AML-193 (cell line): ENCODE measurements around the gene TIGIT.
A peak's percentile ranks its signal among the peaks of the same experiment; 100 is the strongest.
"Not testable (repeated sequence)": the region's sequence is repeated elsewhere in the genome, so short reads cannot be mapped to it uniquely, and the experiment has no call there.

ENCODE experiments used
- DNase-seq, 2 experiments: peaks; one replicate each; lab custom pipeline; 2025; lab: John Stamatoyannopoulos, UW

Gene TIGIT

DNA sequence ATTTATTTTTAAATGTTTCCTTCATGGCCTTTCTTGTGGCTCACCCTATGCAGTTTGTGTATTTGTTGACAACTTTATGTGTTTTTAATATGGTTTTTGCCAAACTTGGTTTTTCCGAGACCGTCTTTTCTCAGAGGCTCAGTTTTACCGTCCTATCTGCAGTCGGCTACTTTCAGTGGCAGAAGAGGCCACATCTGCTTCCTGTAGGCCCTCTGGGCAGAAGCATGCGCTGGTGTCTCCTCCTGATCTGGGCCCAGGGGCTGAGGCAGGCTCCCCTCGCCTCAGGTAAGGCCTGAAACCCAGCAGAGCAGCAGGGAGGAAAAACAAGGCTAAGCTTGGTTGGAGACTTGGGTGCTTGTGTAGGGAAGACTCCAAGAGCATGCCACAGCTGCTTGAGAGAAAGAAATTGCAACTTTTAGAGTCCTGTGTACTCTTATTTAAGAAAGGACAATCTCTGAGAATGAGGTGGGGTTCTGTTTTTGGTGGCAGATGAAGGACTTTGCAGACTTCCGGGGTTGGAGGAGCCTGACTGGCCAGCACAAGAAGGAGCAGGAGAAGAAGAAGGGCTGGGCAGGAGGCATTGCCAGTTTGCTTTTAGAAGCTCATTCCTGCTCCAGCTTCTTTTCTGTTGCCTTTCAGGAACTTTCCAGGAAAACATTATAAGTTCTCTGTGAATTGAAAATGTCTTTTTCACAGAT lies at the start of gene TIGIT:
Gene TIGIT (plus strand): TSS at position 191 of the 698 bp plus-strand sequence. CDS start 34 bp downstream, at position 225.
- DNase-seq, result no peak

DNA sequence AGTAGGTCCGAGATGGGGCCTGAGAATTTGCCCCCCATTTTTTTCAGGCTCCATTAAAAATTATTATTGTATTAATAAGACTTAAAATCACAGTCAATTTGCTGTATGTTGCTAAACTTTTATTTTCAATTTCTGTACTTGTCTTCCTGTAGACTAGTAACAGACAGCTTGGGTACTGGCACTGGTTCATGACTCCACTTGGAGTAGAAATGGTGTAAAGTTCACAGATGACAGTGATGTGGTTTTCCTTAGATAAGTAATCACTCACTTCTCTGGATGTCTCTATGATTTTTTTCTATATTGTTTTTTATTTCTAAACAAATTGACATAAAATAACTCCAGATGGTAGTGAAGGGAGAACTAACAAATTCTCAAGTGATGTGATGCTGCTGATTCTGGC lies 40.9 kb upstream of the TIGIT start:
- no peak for DNase-seq

DNA sequence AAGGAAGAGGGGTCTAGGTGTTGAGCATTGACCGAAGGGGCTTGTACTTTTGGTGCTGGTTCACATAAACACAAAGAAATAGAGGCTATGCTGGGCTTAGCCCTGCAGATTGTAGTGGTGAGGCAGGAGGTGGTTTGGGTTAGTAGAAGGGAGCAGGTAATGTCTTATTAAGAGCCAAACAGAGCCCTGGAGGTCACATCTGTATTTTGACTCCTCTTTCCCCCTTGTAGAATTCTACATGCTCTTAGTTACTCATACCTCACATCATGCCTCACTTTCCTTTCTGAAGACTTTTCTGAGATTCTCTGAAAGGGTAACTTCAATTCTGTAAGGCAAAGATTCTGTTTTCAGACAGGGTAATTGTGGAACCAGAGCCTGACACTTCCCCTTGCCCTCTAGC lies 40.3 kb upstream of the TIGIT start:
- no peak for DNase-seq

DNA sequence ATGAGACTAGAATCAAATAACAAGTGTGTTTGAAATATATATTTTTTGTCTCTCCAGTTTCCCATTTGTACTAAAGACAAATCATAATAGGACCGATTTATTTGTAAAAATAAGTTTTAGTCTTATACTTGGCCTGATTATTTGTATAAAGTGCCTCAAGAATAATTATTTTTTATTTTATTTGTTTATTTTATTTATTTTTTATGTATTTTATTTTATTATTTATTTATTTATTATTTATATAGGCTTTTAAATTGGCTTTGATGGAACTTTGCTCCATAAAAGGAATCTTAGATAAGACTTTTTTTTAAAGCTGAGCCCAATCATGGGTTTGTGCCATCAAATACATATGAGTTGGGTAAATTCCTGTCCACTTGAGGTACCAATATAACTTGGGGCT lies 34.3 kb upstream of the TIGIT start:
- no peak for DNase-seq

DNA sequence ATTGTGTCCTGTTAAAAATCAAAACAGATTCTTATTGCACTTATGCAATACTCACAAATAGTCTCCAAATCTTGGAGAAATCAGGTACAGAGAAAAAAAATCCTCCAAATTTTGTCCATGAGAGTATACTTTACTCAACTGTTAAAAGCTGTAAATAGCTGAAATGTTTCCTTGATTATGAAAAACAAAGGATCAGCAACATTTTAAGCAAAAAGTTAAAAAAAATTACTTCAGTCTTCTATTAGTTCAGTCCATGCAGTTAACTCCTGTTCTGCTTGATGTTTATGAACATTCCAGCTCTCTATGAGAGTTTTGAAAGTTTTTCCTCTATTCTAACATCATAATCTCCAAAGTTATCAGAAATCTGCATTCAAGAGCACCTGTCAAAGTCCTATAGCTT lies 33.7 kb upstream of the TIGIT start:
- DNase-seq, result no peak

DNA sequence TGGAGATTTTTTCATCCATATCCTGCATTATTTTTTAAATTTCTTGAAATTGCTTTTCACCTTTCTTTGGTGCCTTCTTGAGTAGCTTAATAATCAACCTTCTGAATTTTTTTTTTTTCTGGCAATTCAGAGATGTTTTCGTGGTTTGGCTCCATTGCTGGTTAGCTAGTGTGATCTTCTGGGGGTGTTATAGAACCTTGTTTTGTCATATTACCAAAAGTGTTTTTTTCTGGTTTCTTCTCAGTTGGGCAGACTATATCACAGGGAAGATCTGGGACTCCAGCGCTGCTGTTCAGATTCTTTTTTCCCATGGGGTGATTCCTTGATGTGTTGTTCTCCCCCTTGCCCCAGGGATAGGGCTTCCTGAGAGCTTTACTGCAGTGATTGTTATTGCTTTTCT lies 23.8 kb upstream of the TIGIT start:
- no peak for DNase-seq

DNA sequence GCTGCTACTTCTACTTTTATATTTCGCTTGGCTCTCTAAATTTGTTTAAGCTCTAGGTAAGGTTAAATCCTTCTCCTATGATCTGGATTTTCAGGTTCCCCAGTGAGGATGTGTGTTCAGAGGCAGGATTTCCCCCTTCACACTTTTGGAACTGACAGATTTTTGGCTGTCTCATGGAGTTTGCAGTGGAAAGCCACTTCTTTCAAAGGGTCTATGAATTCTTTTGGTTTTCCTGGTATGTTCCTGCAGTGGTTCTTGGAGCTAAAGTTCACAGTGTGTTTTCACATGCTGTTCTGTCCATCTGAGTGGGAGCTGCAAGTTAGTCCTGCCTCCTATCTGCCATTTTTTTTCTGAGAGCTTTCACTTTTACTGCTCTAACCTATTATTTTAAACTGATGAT lies 21.6 kb upstream of the TIGIT start:
- DNase-seq, result no peak

DNA sequence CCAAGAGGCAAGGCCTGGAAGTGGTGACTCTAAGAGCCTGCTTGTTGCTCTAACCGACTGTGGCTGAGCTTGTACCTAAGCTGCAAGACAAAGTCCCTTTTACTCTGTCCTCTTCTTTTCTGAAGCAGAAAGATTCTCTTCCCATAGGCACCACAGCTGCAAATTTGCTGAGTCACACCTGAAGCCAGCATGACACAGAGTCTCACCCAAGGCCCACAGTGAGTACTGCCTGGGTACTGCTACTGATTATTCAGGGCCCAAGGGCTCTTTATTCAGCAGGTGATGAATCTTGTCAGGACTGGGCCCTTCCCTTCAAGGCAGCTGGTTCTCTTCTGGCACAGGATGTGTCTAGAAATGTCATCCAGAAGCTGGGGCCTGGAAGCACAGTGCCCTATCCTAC lies 18.9 kb upstream of the TIGIT start:
- no peak for DNase-seq

DNA sequence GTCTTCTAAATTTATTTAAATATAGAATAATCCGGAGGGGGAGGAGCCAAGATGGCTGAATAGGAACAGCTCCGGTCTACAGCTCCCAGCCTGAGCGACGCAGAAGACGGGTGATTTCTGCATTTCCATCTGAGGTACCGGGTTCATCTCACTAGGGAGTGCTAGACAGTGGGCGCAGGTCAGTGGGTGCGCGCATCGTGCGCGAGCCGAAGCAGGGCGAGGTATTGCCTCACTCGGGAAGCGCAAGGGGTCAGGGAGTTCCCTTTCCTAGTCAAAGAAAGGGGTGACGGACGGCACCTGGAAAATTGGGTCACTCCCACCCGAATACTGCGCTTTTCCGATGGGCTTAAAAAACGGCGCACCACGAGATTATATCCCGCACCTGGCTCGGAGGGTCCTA lies 17.0 kb upstream of the TIGIT start:
- not testable (repeated sequence) for DNase-seq

DNA sequence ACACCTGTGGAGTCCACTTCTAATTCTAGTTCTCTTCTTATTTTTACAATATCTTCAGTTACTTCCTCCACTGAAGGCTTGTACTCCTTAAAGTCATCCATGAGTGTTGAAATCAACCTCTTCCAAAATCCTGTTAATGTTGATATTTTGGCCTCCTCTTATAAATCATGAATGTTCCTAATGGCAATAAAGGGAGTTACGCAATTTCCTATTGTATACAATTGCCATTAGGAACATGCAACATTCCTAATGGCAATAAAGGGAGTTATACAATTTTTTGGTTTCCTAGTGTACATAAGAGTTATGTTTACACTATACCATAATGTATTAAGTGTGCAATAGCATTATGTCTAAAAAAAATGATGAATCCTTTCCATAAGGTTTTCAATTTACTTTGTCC lies 9.2 kb upstream of the TIGIT start:
- DNase-seq, result no peak

DNA sequence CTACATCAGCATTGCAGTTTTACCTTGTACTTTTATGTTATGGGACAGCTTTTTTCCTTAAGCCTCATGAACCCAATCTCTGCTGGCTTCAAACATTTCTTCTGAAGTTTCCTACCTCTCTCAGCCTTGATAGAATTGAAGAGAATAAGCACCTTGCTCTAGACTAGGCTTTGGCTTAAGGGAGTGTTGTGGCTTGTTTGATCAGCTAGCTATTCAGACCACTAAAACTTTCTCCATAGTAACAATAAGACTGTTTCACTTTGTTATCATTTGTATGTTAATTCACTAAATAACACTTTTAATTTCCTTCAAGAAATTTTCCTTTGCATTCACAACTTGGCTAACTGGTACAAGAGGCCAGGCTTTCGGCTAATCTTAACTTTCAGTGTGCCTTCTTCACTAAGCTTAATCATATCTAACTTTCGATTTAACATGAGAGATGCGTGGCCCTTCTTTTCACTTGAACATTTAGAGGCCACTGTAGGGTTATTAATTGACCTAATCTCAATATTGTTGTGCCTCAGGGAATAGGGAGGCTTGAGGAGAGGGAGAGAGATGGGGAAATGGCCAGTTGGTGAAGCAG lies 8.1 kb upstream of the TIGIT start:
- DNase-seq, result no peak

DNA sequence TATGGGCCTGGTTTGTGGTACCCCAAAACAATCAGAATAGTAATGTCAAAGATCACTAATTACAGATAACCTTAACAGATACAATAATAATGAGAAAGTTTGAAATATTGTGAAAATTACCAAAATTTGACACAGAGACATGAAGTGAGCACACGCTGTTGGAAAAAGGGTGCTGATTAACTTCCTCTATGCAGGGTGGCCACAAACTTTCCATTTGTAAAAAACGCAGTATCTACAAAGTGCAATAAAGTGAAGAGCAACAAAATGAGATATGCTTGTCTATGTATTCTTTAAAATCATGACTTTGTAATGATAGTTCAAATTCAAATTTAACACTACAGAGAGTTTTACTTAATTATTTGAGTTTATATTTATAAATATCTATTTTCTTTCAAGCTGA lies 7.6 kb upstream of the TIGIT start:
- no peak for DNase-seq

DNA sequence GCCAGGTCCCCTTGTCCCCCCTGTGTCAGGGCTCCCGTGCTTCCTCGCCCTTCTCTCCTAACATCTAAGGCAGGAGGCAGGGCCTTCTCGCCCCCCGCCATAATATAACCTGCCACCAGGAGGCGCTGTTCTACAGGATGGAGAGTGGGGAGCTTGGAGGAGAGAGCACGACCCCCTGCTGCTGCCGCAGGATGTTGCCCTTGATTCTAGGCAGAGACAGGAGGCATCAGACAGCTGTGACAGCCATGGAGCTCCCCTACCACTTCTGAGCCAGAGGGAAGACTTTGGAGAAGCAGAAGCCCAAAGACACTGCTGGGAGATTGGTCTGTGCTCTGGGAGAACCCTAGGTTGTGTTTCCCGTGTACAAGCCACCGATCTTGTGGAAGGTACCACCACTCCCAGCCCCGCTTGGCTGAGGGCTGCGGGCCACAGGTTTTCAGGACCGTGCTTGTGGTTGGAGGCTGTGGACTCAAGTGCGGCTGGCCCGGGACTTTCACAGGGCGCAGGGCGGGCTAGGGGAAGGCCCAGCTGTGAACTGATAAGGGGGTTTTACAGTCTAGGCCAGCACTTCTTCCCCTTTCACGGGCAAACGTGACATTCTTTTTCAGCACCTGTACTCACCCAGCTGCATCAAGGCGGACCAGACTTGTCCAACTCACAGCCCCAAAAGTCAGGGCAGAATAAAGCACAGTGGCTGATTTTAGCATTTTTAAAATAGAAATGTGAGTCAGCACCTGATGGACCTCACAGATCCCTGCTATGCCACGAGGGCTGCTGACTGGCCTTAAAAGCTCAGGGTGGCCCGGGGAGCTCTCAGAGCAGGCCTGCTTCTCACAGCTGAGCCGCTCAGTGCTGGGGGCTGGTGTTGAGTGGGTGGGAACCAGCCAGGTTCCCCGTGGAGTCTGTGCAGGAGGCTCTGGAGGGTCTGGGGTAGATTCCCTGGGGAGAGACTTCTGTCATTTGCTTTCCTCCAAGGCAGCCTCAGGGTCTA lies 2.6 kb upstream of the TIGIT start:
- peak in 1 of 2 experiments; percentile 23 for DNase-seq

DNA sequence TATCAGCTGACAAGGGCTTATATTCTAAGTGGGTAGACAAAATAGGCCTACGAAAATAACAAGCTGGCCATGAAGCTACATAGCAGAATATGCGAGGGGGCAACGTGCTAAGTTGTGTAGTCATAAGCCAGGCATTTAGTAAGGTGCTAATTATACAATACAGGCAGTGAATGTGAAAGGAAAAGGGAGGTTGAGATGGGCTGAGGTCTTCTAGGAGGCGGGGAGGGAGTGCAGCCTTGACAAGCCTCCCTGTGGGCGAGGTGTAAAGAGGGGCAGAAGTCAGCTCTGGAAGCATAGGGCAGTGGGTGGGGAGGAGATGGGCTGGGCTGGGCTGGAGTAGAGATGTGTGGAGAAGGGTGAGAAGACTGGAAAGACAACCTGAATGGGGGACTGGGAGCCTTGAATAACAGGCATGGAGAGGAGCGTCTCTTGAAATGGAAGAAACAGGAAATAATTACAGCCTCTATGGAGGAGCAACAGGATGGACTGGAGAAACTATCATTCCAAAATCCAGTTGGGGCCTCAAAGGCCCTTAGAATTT lies 1.2 kb downstream of the TIGIT start:
- DNase-seq, result no peak

DNA sequence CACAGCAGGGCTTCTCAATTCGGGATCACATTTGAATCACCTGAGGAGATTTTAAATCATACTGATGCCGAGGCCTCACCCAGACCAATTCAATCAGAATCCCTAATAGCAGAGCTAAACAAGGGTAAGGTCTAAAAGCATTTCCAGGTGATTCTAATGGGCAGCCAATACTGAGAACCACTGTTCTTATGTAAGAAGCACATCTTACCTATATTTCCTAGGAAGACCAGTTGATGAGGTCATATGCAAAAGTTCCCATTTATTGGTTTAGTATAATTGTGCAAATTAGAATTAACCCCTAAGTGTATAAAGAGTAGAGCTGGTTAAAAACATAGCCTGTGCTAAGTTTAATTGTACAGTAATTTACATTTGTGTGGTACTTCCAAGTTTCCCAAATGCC lies 2.1 kb downstream of the TIGIT start:
- DNase-seq, result no peak

DNA sequence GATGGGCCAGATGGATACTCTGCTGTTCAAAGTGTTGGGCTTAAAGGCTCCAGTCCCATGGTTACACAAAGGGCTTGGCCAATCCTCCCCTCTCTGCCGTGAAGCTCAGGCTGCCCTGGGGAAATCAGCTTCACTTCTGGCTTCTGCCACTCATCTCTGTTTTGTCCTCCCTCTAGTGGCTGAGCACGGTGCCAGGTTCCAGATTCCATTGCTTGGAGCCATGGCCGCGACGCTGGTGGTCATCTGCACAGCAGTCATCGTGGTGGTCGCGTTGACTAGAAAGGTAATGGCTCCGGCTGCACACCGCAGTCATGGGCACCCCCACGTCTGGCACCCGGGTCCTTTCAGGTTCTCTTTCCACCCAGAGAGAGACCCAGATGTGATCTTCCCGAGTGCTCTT lies 5.6 kb downstream of the TIGIT start:
- peak; percentile 27 to 40 for DNase-seq

DNA sequence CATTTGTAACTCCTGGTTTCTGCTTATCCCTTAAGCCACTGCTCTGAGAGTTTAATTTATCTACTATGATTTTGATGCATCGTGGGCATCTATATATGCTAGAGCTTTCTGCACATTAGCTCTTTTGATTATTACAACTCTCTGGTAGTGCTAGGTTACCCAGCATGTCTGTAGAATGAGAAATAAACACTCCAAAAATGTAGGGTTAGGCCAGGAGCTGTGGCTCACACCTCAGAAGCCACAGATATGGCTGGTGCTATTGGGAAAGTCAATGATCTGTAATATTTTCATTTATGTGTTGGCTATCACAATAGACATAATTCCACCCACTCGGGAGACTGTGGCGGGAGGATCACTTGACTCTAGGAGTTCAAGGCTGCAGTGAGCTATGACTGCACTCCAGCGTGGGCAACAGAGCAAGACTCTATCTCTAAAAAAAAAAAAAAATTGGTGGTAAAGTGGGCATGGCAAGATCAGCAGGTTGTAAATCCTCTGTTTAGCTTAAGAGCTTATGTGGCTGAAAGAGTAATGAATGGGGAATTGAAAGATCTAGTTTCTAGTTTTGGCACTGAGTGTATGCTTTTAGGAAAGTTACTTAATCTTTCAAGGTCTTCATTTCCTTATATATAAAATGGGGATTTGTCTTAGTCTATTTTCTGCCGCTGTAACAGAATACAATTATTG lies 6.3 kb downstream of the TIGIT start:
- no peak for DNase-seq

DNA sequence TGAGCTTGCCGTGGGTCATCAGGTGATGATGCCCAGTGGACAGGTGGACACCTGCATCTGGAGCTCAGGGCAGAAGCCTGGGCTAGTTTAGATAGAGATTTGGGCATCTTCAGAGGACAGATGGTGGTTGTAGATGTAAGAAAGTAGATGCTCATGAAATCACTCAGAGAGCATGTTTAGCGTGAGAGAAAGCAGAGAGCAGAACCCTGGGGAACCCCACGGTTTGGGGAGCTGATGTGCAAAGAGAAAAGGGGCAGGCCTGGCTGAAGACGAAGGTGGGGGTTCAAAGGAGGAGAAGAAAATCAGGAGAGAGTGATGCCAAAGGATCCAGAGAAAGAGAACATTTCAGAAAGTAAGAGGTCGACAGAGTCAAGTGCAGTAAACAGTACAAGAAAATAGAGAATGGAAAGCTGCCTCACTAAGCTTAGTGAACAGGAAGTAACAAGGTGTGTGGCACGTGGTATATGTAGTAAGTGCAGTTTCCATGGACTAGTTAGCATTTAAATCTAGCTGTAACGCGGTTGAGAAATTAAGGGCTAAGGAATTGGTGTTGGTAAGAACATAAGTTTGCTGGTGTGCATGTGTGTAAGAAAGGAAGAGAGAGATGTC lies 13.5 kb downstream of the TIGIT start:
- no peak for DNase-seq

DNA sequence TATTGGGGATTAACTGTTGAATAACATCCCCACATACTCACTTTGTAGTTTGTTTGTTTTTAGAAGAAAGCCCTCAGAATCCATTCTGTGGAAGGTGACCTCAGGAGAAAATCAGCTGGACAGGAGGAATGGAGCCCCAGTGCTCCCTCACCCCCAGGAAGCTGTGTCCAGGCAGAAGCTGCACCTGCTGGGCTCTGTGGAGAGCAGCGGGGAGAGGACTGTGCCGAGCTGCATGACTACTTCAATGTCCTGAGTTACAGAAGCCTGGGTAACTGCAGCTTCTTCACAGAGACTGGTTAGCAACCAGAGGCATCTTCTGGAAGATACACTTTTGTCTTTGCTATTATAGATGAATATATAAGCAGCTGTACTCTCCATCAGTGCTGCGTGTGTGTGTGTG lies 14.0 kb downstream of the TIGIT start:
- no peak for DNase-seq

DNA sequence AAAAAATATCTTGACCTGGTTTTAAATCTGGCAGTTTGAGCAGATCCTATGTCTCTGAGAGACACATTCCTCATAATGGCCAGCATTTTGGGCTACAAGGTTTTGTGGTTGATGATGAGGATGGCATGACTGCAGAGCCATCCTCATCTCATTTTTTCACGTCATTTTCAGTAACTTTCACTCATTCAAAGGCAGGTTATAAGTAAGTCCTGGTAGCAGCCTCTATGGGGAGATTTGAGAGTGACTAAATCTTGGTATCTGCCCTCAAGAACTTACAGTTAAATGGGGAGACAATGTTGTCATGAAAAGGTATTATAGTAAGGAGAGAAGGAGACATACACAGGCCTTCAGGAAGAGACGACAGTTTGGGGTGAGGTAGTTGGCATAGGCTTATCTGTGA lies 14.5 kb downstream of the TIGIT start:
- DNase-seq, result no peak

DNA sequence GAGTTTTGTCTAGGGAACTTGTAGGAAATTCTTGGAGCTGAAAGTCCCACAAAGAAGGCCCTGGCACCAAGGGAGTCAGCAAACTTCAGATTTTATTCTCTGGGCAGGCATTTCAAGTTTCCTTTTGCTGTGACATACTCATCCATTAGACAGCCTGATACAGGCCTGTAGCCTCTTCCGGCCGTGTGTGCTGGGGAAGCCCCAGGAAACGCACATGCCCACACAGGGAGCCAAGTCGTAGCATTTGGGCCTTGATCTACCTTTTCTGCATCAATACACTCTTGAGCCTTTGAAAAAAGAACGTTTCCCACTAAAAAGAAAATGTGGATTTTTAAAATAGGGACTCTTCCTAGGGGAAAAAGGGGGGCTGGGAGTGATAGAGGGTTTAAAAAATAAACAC lies 15.0 kb downstream of the TIGIT start:
- no peak for DNase-seq

DNA sequence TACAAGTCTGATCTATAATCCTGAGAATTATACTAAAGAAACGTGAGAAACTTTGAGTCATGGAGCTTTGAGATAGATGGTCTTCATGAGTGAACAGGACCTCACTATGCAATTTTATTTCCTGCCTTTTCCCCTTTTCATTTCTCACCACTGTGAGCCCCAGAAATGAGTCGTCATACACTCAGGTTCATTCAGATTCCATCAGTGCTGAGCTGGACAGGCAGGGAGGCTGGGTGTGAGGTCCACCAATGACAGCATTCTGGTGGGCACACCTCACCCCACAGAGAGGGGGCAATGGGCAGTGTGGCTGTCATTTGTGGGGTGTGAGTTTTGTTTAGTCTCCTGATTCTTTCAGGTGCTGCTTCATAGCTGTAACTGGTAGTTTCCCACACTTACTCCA lies 16.9 kb downstream of the TIGIT start:
- no peak for DNase-seq
